ENCODE data around the gene ZFR2. TPM values are rescaled to one million over a fixed set of nuclear protein-coding genes. Genes with fewer than 3 reads are reported as not detected.

Gene ZFR2
- total and polyA plus RNA-seq, 2 of the 8 experiments (the other 6 are each of a cell fraction or from before 2014, with no cell fraction given) = 14.5 to 28.4 TPM

GRCh38 chr19:3790209-3790734 is 78.6 kb downstream of the ZFR2 start:
- POLR2A ChIA-PET (ENCODE audit: partially characterized antibody) = interaction anchor here (0.7 to 1.7 kb wide), 4 partner anchors 10 to 242 kb away, joined by 3 to 7 read pairs (median 4); partner anchors contain the start of gene EEF2
- no peak overlapping the region for H4K91ac ChIP-seq (replicated peaks; ENCODE audit: insufficient read length, low read length)
- peaks cover 0 to 5% (median 1%) of the 10 kb centered on the region in 4 experiments; a peak in 2 of 7 replicates for H3K4me1 ChIP-seq (replicated peaks in 1 of 4; ENCODE audit: control insufficient read depth in 3 of 4, insufficient read depth in 4 of 4, low read length in 3 of 4)
- no peak overlapping the region for H3K27ac ChIP-seq (ENCODE audit: low read depth, low read length)
- no peak overlapping the region for H2BK15ac ChIP-seq (ENCODE audit: low read length)
- no peaks in the 10 kb centered on the region for H4K20me1 ChIP-seq (replicated peaks in 1 of 2; ENCODE audit: control insufficient read depth in 1 of 2, insufficient read depth in 2 of 2, low read length in 2 of 2)
- peaks cover 0 to 9% (median 8%) of the 10 kb centered on the region in 4 experiments; a peak in 6 of 7 replicates for H3K27me3 ChIP-seq (replicated peaks in 1 of 4; ENCODE audit: control insufficient read depth in 3 of 4, extremely low read depth in 1 of 4, insufficient read depth in 3 of 4, low read length in 3 of 4)
- H2AK5ac ChIP-seq (ENCODE audit: low read depth, low read length) = no peak overlapping the region
- H3K23me2 ChIP-seq (ENCODE audit: low read depth, low read length) = peaks cover 6% of the 10 kb centered on the region; the same call in 1 of the 2 replicates
- H3K18ac ChIP-seq (ENCODE audit: extremely low read depth, low read length) = no peak overlapping the region
- H3K79me2 ChIP-seq (ENCODE audit: control insufficient read depth in 1 of 2, insufficient read depth in 2 of 2, low read length in 2 of 2) = no peaks in the 10 kb centered on the region
- no peak for FAIRE-seq
- H2BK12ac ChIP-seq (ENCODE audit: low read depth, low read length) = no peak overlapping the region
- H4K5ac ChIP-seq (ENCODE audit: insufficient read length, low read depth, low read length) = no peak overlapping the region
- H3K14ac ChIP-seq (ENCODE audit: insufficient read length) = no peak overlapping the region
- WGBS, 2 experiments (ENCODE audit: extremely low coverage in 1 of 2, insufficient coverage in 1 of 2, insufficient read length in 1 of 2, insufficient replicate concordance in 2 of 2, low coverage in 1 of 2, low lambda C conversion rate in 2 of 2, missing lambda C conversion rate in 1 of 2) = 80% methylated on average over 6 of the region's 6 CpGs; no CpG with 5 or more reads in 1 of the 2 experiments
- no peaks in the 10 kb centered on the region for H3K79me1 ChIP-seq (ENCODE audit: low read depth, low read length)
- H2BK120ac ChIP-seq (replicated peaks; ENCODE audit: low read depth, low read length) = no peak overlapping the region
- no peak overlapping the region for H2BK20ac ChIP-seq (ENCODE audit: low read length)
- H2AFZ ChIP-seq (ENCODE audit: low read length) = no peak overlapping the region
- H3K56ac ChIP-seq (replicated peaks; ENCODE audit: insufficient read length, low read depth, low read length) = no peak overlapping the region
- no peak overlapping the region for H3K4me2 ChIP-seq (ENCODE audit: insufficient read depth in 1 of 2, low read depth in 2 of 2, low read length in 2 of 2)
- H3K4ac ChIP-seq (replicated peaks; ENCODE audit: insufficient read length, low read depth, low read length) = no peak overlapping the region
- H4K8ac ChIP-seq (ENCODE audit: extremely low read depth, insufficient read depth, low read length) = no peak overlapping the region
- H3K4me3 ChIP-seq (ENCODE audit: extremely low read depth in 1 of 4, insufficient read depth in 2 of 4, low read depth in 3 of 4, low read length in 4 of 4) = no peak overlapping the region
- no peak for DNase-seq (ENCODE audit: low read depth in 1 of 2, low spot score in 2 of 2)
- CTCF ChIA-PET (ENCODE audit: partially characterized antibody) = interaction anchor here (0.5 to 1.9 kb wide), 5 partner anchors 19 to 192 kb away, joined by 3 to 6 read pairs (median 4); no protein-coding TSS in a partner anchor
- no peak overlapping the region for H2BK5ac ChIP-seq (ENCODE audit: low read depth, low read length)
- TF ChIP-seq POLR2AphosphoS5 (IDR thresholded peaks at IDR 0.05; ENCODE audit: low read depth, low read length) (no peak), HDAC2 (IDR thresholded peaks at IDR 0.05; ENCODE audit: borderline replicate concordance in 1 of 2, low read depth in 2 of 2, low read length in 2 of 2) (0 out of 4 replicates have a peak, but pooled peaks of 1 of the 2 experiments have one; percentile 36), KDM4A (IDR thresholded peaks at IDR 0.05; ENCODE audit: low read depth, low read length, severe bottlenecking) (no peak), SUZ12 (IDR thresholded peaks at IDR 0.05; ENCODE audit: low read length) (no peak), TCF12 (IDR thresholded peaks at IDR 0.05; ENCODE audit: low read depth, low read length) (no peak), BRCA1 (IDR thresholded peaks at IDR 0.05; ENCODE audit: low read depth, low read length) (no peak), KDM1A (IDR thresholded peaks at IDR 0.05; ENCODE audit: borderline replicate concordance, low read length) (peak; percentile 93), KDM5A (IDR thresholded peaks at IDR 0.05; ENCODE audit: low read length) (no peak), SP2 (IDR thresholded peaks at IDR 0.05; ENCODE audit: low read length) (no peak), CEBPB (IDR thresholded peaks at IDR 0.05; ENCODE audit: low read depth, low read length) (no peak), JUND (IDR thresholded peaks at IDR 0.05; ENCODE audit: low read length) (no peak), JUN (IDR thresholded peaks at IDR 0.05; ENCODE audit: low read depth, low read length) (no peak), GABPA (IDR thresholded peaks at IDR 0.05; ENCODE audit: borderline replicate concordance, insufficient read depth, low read length) (no peak)
- no peaks in the 10 kb centered on the region for H3K36me3 ChIP-seq (ENCODE audit: control insufficient read depth in 2 of 4, insufficient read depth in 4 of 4, low read length in 3 of 4)
- no peak overlapping the region for H3K9ac ChIP-seq (replicated peaks in 1 of 4; ENCODE audit: extremely low read depth in 1 of 4, low read depth in 3 of 4, low read length in 3 of 4)
- H3K9me3 ChIP-seq (ENCODE audit: insufficient read depth in 2 of 2, low read depth in 1 of 2, low read length in 1 of 2) = 0 out of 4 replicates have a peak, but pooled peaks cover 0 to 4% of the 10 kb centered on the region in 2 experiments
- H3K23ac ChIP-seq (ENCODE audit: insufficient read length) = no peak overlapping the region

Measured in H1 (cell line).